ENCODE data around the gene PPP1R14C.
"Not testable (repeated sequence)": the region's sequence is repeated elsewhere in the genome, so short reads cannot be mapped to it uniquely, and the experiment has no call there.

PPP1R14C gene

GRCh38 chr6:150133686-150134085 is 9.2 kb upstream of the PPP1R14C start:
- ChIA-PET POLR2A (no interaction called here), CTCF (interaction anchor here (1.2 to 2.4 kb wide), 3 partner anchors 11 to 63 kb away, joined by 4 to 11 read pairs (median 8); partner anchors contain the start of gene PPP1R14C)
- H3K4me3 ChIP-seq (ENCODE audit: low read depth, low read length): no peak overlapping the region
- DNase-seq (ENCODE audit: low read depth, low spot score): no peak
- no peak for TF ChIP-seq CTCF (IDR thresholded peaks at IDR 0.05; ENCODE audit: insufficient read depth, low read length, missing control alignments)

- CTCF ChIA-PET: interaction anchor here (1.2 to 2.4 kb wide), 3 partner anchors 10 to 63 kb away, joined by 4 to 11 read pairs (median 8); partner anchors contain the start of gene PPP1R14C
Observed at GRCh38 chr6:150134280-150134920, 8.4 kb upstream of the PPP1R14C start.

GRCh38 chr6:150137711-150138110 is 5.1 kb upstream of the PPP1R14C start:
- H3K4me3 ChIP-seq (ENCODE audit: low read depth, low read length); DNase-seq (ENCODE audit: low read depth, low spot score); POLR2A ChIA-PET: not testable (repeated sequence)
- CTCF ChIA-PET: interaction anchor here (1.0 kb wide), 1 partner anchor 258 kb away, joined by 3 read pairs; no protein-coding TSS in a partner anchor

More at GRCh38 chr6:150134280-150134920, 8.4 kb upstream of the PPP1R14C start:
- DNase-seq (ENCODE audit: low read depth, low spot score): no peak
- no peak for TF ChIP-seq CTCF (IDR thresholded peaks at IDR 0.05; ENCODE audit: insufficient read depth, low read length, missing control alignments)
- POLR2A ChIA-PET: no interaction called here
- H3K4me3 ChIP-seq (ENCODE audit: low read depth, low read length): no peak overlapping the region

GRCh38 chr6:150138638-150139037 is 4.2 kb upstream of the PPP1R14C start:
- POLR2A ChIA-PET: no interaction called here
- DNase-seq (ENCODE audit: low read depth, low spot score): no peak
- no peak for TF ChIP-seq CTCF (IDR thresholded peaks at IDR 0.05; ENCODE audit: insufficient read depth, low read length, missing control alignments)
- CTCF ChIA-PET: interaction anchor here (1.0 kb wide), 1 partner anchor 257 kb away, joined by 3 read pairs; no protein-coding TSS in a partner anchor
- no peak overlapping the region for H3K4me3 ChIP-seq (ENCODE audit: low read depth, low read length)

GRCh38 chr6:150139533-150139932 is 3.3 kb upstream of the PPP1R14C start:
- ChIA-PET CTCF (no interaction called here), POLR2A (no interaction called here)
- no peak overlapping the region for H3K4me3 ChIP-seq (ENCODE audit: low read depth, low read length)
- no peak for DNase-seq (ENCODE audit: low read depth, low spot score)
- TF ChIP-seq CTCF (IDR thresholded peaks at IDR 0.05; ENCODE audit: insufficient read depth, low read length, missing control alignments): no peak

- no peak for DNase-seq (ENCODE audit: low read depth, low spot score)
- no peak for TF ChIP-seq CTCF (IDR thresholded peaks at IDR 0.05; ENCODE audit: insufficient read depth, low read length, missing control alignments)
- CTCF ChIA-PET: interaction anchor here (0.6 kb wide), 1 partner anchor 85 kb away, joined by 3 read pairs; no protein-coding TSS in a partner anchor
- no peak overlapping the region for H3K4me3 ChIP-seq (ENCODE audit: low read depth, low read length)
- POLR2A ChIA-PET: no interaction called here
Observed at GRCh38 chr6:150140236-150140969, 2.4 kb upstream of the PPP1R14C start.
